WTC11 (cell line): Measurements from ENCODE around the gene TAF13. TPM values are rescaled to one million over a fixed set of nuclear protein-coding genes. Genes with fewer than 3 reads are reported as not detected.

Source experiments
- ATAC-seq: fragments of 200-7000 bp; cut with Tn5 transposase; 2 replicates; pipeline ENCODE4 v1.10.0; 2021; ENCODE audit warnings: mild to moderate bottlenecking, moderate library complexity
- CTCF ChIA-PET: fragments of 300-600 bp; sonication (Branson Sonifier 250); formaldehyde crosslinking; loops from one replicate; lab custom pipeline; 2021; ENCODE audit warnings: antibody characterized with exemption; lab: Charles Lee
- POLR2A ChIA-PET: fragments of 350-600 bp; sonication (Branson Sonifier 250); formaldehyde crosslinking; loops from one replicate; lab custom pipeline; 2021; ENCODE audit warnings: antibody characterized with exemption; lab: Charles Lee
- DNase-seq: peaks from one replicate; pipeline ENCODE4 v3.0.0; 2021; ENCODE audit warnings: low spot score
- H3K27ac Mint-ChIP-seq: 2 replicates; pipeline ENCODE4 v1.8.0; 2021; ENCODE audit warnings: mixed read lengths
- H3K27me3 Mint-ChIP-seq: 2 replicates; pipeline ENCODE4 v1.8.0; 2021; ENCODE audit warnings: low read depth, mild to moderate bottlenecking, moderate library complexity, mixed read lengths
- H3K36me3 Mint-ChIP-seq: 2 replicates; pipeline ENCODE4 v1.8.0; 2021; ENCODE audit warnings: mixed read lengths
- H3K4me1 Mint-ChIP-seq: 2 replicates; pipeline ENCODE4 v1.8.0; 2022; ENCODE audit warnings: mixed read lengths
- H3K4me3 Mint-ChIP-seq: 2 replicates; pipeline ENCODE4 v1.8.0; 2021; ENCODE audit warnings: mild to moderate bottlenecking, moderate library complexity, mixed read lengths
- H3K9me3 Mint-ChIP-seq: 2 replicates; pipeline ENCODE4 v1.8.0; 2021; ENCODE audit warnings: mixed read lengths
- CDX4 ChIP-seq: fragments of 250-450 bp; sonication (Bioruptor Pico); IDR thresholded peaks from 2 replicates; pipeline ENCODE4 v1.9.0; 2021; ENCODE audit warnings: moderate library complexity, mild to moderate bottlenecking, inconsistent platforms, borderline replicate concordance
- CREB1 ChIP-seq: sonication (generic); formaldehyde crosslinking; IDR thresholded peaks from 2 replicates; pipeline ENCODE4 v1.8.0; 2023; ENCODE audit warnings: mild to moderate bottlenecking, missing genetic modification reagents
- CREM ChIP-seq: sonication (generic); formaldehyde crosslinking; IDR thresholded peaks from 2 replicates; pipeline ENCODE4 v1.8.1; 2022; ENCODE audit warnings: mild to moderate bottlenecking, missing genetic modification reagents, moderate library complexity
- FOXK1 ChIP-seq: sonication (generic); formaldehyde crosslinking; IDR thresholded peaks from 2 replicates; pipeline ENCODE4 v1.8.0; 2022; ENCODE audit warnings: mild to moderate bottlenecking, moderate library complexity, missing genetic modification reagents
- JAZF1 ChIP-seq: fragments of 250-450 bp; sonication (Bioruptor Pico); IDR thresholded peaks from 2 replicates; pipeline ENCODE4 v1.9.0; 2021; ENCODE audit warnings: moderate library complexity, mild to moderate bottlenecking, inconsistent platforms
- KAT7 ChIP-seq: sonication (generic); formaldehyde crosslinking; IDR thresholded peaks from 2 replicates; pipeline ENCODE4 v1.8.1; 2023; ENCODE audit warnings: missing genetic modification reagents, mild to moderate bottlenecking, borderline replicate concordance
- MXD4 ChIP-seq: fragments of 250-450 bp; sonication (Bioruptor Pico); IDR thresholded peaks from 2 replicates; pipeline ENCODE4 v1.8.0; 2021; ENCODE audit warnings: mild to moderate bottlenecking, moderate library complexity, borderline replicate concordance
- MYBL2 ChIP-seq: sonication (generic); formaldehyde crosslinking; IDR thresholded peaks from 2 replicates; pipeline ENCODE4 v1.8.1; 2023; ENCODE audit warnings: mild to moderate bottlenecking, moderate library complexity, missing genetic modification reagents
- NR2C2 ChIP-seq: sonication (generic); formaldehyde crosslinking; IDR thresholded peaks from 2 replicates; pipeline ENCODE4 v1.8.0; 2022; ENCODE audit warnings: mild to moderate bottlenecking, missing genetic modification reagents
- OVOL2 ChIP-seq: fragments of 250-450 bp; sonication (Bioruptor Pico); IDR thresholded peaks from 2 replicates; pipeline ENCODE4 v1.9.0; 2021; ENCODE audit warnings: mild to moderate bottlenecking, borderline replicate concordance
- SOX15 ChIP-seq: fragments of 250-450 bp; sonication (Bioruptor Pico); IDR thresholded peaks from 2 replicates; pipeline ENCODE4 v1.9.0; 2021; ENCODE audit warnings: mild to moderate bottlenecking
- TCF7 ChIP-seq: sonication (generic); formaldehyde crosslinking; IDR thresholded peaks from 2 replicates; pipeline ENCODE4 v1.8.0; 2022; ENCODE audit warnings: mild to moderate bottlenecking, low read depth, missing genetic modification reagents, moderate library complexity
- ZMAT4 ChIP-seq: fragments of 250-450 bp; sonication (Bioruptor Pico); IDR thresholded peaks from 2 replicates; pipeline ENCODE4 v1.9.0; 2021; ENCODE audit warnings: mild to moderate bottlenecking
- ZNF281 ChIP-seq: sonication (generic); formaldehyde crosslinking; IDR thresholded peaks from 2 replicates; pipeline ENCODE4 v1.8.0; 2023; ENCODE audit warnings: mild to moderate bottlenecking, missing genetic modification reagents
- ZNF425 ChIP-seq: fragments of 250-450 bp; sonication (Bioruptor Pico); conservative IDR thresholded peaks from 2 replicates; pipeline ENCODE4 v1.9.0; 2021; ENCODE audit warnings: mild to moderate bottlenecking
- ZNF532 ChIP-seq: fragments of 250-450 bp; sonication (Bioruptor Pico); IDR thresholded peaks from 2 replicates; pipeline ENCODE4 v1.9.0; 2021; ENCODE audit warnings: mild to moderate bottlenecking, borderline replicate concordance
- ZNF671 ChIP-seq: fragments of 250-450 bp; sonication (Bioruptor Pico); IDR thresholded peaks from 2 replicates; pipeline ENCODE4 v1.8.0; 2021; ENCODE audit warnings: mild to moderate bottlenecking
- ZSCAN18 ChIP-seq: fragments of 250-450 bp; sonication (Bioruptor Pico); IDR thresholded peaks from 2 replicates; pipeline ENCODE4 v2.1.2; 2022; ENCODE audit warnings: mild to moderate bottlenecking, moderate library complexity
- total RNA-seq: library from RNA; stranded (reverse); gene quantifications from 3 replicates; pipeline ENCODE4 v1.2.3, GENCODE V29; 2021

The TAF13 gene
- total RNA-seq, 1 experiment from 2014 or later, result 43.0 TPM

GRCh38 chr1:109095631-109096030, 19.8 kb upstream of the TAF13 start (continued):
- TF ChIP-seq ZMAT4 (CRISPR knock-in tag) (no peak), OVOL2 (no peak), SOX15 (CRISPR knock-in tag) (no peak), KAT7 (no peak), CDX4 (CRISPR knock-in tag) (no peak)

GRCh38 chr1:109094871-109095270, 19.1 kb upstream of the TAF13 start:
- H3K4me1 Mint-ChIP-seq, result peaks cover 18% of the 10 kb centered on the region
- DNase-seq (no peak), ATAC-seq (no peak)
- H3K9me3 Mint-ChIP-seq, result no peaks in the 10 kb centered on the region
- TF ChIP-seq MXD4 (CRISPR knock-in tag), result no peak
- no peak for TF ChIP-seq MYBL2
- TF ChIP-seq TCF7 (CRISPR knock-in tag), result no peak
- no peak for TF ChIP-seq FOXK1 (CRISPR knock-in tag)
- no peak for TF ChIP-seq JAZF1 (CRISPR knock-in tag)
- TF ChIP-seq CDX4 (CRISPR knock-in tag), result no peak
- no peak for TF ChIP-seq ZNF671 (CRISPR knock-in tag)
- TF ChIP-seq KAT7, result no peak
- TF ChIP-seq ZSCAN18 (CRISPR knock-in tag), result no peak
- ChIA-PET CTCF (no interaction called here), POLR2A (no interaction called here)
- H3K27me3 Mint-ChIP-seq, result no peaks in the 10 kb centered on the region; the same call in 1 of the 2 replicates
- H3K27ac Mint-ChIP-seq, result no peak overlapping the region
- peaks cover 14% of the 10 kb centered on the region for H3K36me3 Mint-ChIP-seq
- H3K4me3 Mint-ChIP-seq, result no peak overlapping the region

GRCh38 chr1:109094377-109094803, 18.6 kb upstream of the TAF13 start:
- H3K9me3 Mint-ChIP-seq, result no peaks in the 10 kb centered on the region
- H3K27me3 Mint-ChIP-seq, result no peaks in the 10 kb centered on the region; the same call in 1 of the 2 replicates
- H3K4me3 Mint-ChIP-seq, result no peak overlapping the region
- peaks cover 22% of the 10 kb centered on the region for H3K4me1 Mint-ChIP-seq
- H3K36me3 Mint-ChIP-seq, result peaks cover 14% of the 10 kb centered on the region
- ChIA-PET POLR2A (no interaction called here), CTCF (no interaction called here)
- no peak for DNase-seq
- no peak for ATAC-seq
- H3K27ac Mint-ChIP-seq, result no peak overlapping the region
- TF ChIP-seq ZNF425 (CRISPR knock-in tag), result no peak
- no peak for TF ChIP-seq ZNF281
- TF ChIP-seq TCF7 (CRISPR knock-in tag), result no peak
- TF ChIP-seq NR2C2 (CRISPR knock-in tag), result no peak
- no peak for TF ChIP-seq ZNF532 (CRISPR knock-in tag)
- no peak for TF ChIP-seq CREM (CRISPR knock-in tag)
- no peak for TF ChIP-seq CREB1
- TF ChIP-seq ZSCAN18 (CRISPR knock-in tag), result no peak
